GM19395 (cell line): Measurements from ENCODE around the gene IZUMO4.

Experiments
- ATAC-seq: cut with Tn5 transposase; IDR thresholded peaks from one replicate; pipeline ENCODE4 v1.9.1; 2021; ENCODE audit warnings: mild to moderate bottlenecking, moderate library complexity; ENCODE audit not compliant: unreplicated experiment

Gene IZUMO4

GRCh38 chr19:2058570-2059421 is 37.9 kb upstream of the IZUMO4 start:
- no peak for ATAC-seq

GRCh38 chr19:2059422-2060201 is 37.1 kb upstream of the IZUMO4 start:
- ATAC-seq = no peak

- peak; percentile 25 for ATAC-seq
These were observed 35.7 kb upstream of the IZUMO4 start for GRCh38 chr19:2060884-2061494.

DNA sequence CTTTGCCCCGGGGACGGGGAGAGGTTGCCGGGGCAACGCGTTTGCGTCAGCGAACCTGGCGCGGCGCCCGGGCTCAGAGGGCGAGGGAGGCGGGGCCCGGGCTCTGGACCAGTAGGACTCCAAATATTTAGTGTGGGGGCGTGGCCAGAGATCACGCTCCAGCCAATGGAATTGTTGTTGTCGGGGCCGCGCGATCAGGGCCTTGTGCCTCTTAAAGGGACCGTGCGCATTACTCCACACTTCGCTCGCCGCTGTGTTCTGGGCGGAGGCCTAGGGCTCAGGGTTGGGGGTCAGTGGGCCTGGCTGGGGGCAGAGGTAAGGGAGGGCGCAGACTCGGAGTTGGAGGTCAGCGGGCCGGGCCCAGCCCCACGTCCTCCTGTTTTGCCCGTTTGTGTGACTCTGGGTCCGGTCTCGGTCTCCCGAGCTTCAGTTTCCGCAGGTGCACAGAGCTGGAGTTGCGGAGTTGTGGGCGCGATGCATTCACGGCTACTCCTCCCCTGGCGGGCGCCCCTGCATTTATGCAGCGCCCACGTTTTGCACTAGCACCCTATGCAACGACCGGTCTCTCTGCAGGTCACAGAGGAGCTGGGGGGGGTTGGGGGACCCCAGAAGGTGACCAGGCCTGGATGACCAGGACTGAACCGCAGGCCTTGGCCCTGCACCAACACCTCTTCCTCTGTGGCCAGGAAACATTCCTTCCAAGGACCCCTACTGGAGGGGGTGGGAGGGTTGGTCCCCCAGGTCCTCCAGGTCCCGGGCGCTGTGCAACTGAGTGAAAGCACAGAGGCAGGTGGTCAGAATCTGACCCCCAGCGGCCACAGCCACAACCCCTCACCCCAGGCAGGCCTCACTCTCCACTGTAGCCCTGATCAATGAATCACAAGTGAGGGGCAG is 35.0 kb upstream of the IZUMO4 start:
- ATAC-seq = peak; percentile 85

GRCh38 chr19:2062389-2062729 is 34.4 kb upstream of the IZUMO4 start:
- ATAC-seq = no peak

DNA sequence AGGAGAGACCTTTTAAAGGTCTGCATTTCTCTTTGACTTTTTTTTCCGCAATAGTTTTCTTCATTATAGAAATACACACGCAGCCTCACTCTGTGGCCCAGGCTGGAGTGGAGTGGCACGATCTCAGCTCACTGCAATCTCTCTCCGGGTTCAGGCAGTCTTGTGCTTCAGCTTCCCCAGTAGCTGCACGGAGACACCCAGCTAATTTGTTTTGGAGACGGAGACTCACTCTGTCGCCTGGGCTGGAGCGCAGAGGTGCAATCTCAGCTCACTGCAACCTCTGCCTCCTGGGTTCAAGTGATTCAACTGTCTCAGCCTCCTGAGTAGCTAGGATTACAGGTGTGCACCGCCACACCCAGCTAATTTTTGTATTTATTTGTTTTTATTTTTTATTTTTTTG is 33.9 kb upstream of the IZUMO4 start:
- ATAC-seq = no peak

DNA sequence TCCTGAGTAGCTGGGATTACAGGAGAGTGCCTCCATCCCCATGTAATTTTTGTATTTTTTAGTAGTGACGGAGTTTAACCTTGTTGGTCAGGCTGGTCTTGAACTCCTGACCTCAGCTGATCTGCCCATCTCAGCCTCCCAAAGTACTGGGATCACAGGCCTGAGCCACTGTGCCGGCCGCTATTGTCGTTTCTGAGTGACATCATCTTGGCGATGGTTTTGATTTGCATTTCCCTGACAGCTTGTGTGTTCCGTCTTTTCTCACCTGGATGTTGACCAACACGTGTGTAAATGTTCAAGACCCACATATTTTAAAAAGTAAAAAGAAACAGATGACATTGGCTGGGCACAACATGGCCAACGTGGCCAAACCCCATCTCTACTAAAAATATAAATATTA is 32.9 kb upstream of the IZUMO4 start:
- ATAC-seq = no peak

DNA sequence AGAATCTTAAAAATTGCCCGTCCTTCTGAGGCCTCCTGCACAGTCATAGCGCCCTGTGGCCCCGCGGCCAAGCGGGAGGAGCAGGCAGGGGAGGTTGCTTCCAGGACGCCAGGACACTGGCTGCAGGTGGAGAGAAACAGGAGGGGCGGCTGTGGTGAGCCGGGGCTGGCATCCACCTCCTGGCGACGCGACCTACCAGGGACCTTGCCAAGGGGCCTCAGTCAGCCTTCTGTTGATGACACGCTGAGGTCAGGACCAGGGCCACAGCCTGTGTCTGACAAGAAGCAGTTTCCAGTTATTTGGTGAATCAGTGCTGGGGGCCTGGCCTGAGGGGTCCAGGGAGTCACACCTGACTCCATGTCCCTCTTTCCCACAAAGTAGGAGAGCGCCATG is 32.3 kb upstream of the IZUMO4 start:
- no peak for ATAC-seq

- no peak for ATAC-seq
These were observed 31.8 kb upstream of the IZUMO4 start for GRCh38 chr19:2064788-2065524.

- ATAC-seq = no peak
These were observed 26.3 kb upstream of the IZUMO4 start for GRCh38 chr19:2070436-2070827.

- ATAC-seq = no peak
These were observed 25.6 kb upstream of the IZUMO4 start for GRCh38 chr19:2070986-2071673.

- no peak for ATAC-seq
These were observed 23.8 kb upstream of the IZUMO4 start for GRCh38 chr19:2072757-2073551.

DNA sequence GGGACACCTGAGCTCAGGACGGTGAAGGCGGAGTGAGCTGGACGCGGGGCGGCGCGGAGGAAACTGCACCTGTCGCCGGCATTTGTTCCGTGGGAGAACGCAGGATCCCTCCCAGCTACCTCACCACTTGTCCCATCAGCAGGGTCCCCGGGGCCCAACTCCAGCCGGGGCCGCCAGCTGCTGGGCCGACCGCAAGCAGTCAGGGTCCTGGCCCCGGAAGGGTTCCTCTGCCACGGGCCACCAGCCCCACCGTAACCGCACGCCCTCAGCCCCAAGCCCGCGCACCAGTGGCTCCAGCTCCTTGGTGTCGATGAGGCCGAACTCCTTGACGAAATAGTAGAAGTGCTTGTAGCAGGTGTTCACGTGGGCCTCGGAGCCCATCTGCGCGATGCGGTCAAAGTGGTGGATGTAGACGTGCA is 20.2 kb upstream of the IZUMO4 start:
- no peak for ATAC-seq

GRCh38 chr19:2077398-2077797 is 19.3 kb upstream of the IZUMO4 start:
- no peak for ATAC-seq

- ATAC-seq = no peak
These were observed 18.7 kb upstream of the IZUMO4 start for GRCh38 chr19:2077833-2078619.

DNA sequence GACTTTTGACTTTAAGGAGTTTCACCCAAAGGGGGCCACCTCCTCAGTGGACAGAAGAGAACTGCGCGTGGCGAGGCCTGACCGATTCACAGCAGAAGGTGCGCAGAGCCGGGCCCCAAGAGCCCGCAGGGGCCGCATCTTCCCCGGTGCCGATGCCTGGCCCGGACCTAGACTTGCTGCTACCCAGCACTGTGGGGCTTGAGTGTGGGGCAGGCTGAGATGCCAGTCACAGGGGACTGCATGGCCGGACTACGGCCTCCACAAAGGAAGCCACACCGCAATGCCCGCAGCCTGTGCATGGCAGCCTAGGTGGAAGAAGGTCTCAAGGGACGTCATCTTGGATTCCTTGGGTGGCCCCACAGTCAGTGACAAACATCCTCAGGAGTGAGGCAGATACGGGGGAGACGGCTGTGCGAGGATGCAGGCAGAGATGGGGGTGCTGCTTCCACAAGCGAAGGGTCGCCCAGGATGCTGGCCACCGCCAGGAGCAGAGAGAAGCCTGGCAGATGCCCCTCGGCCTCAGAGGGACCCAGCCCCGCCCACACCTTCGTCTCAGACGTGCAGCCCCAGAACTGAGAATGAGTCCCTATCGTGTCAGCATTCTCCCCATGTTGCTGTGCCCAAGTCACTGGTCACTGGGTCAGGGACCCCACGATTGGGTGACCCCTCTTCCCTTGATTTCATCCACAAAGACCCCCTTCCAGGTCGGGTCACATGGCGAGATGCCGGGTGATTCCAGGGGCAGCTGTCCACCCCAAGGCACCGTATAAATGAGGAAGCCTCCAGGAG is 17.4 kb upstream of the IZUMO4 start:
- ATAC-seq = no peak

GRCh38 chr19:2079865-2080301 is 16.8 kb upstream of the IZUMO4 start:
- ATAC-seq = no peak
